AG04450 (cell line): Measurements from ENCODE around the gene EPHA6. TPM values are rescaled to one million over a fixed set of nuclear protein-coding genes. Genes with fewer than 3 reads are reported as not detected.
"Not testable (repeated sequence)": the region's sequence is repeated elsewhere in the genome, so short reads cannot be mapped to it uniquely, and the experiment has no call there.

Source experiments
- CTCF ChIA-PET: fragments of 300-600, 350-600 bp; formaldehyde crosslinking; extraction: SDS; loops from one replicate; lab custom pipeline; 2022; ENCODE audit warnings: antibody characterized with exemption, inconsistent platforms; lab: Charles Lee
- POLR2A ChIA-PET: fragments of 350-600 bp; formaldehyde crosslinking; extraction: SDS; loops from one replicate; lab custom pipeline; 2021; ENCODE audit warnings: antibody characterized with exemption, inconsistent platforms; lab: Yijun Ruan, JAX
- DNase-seq: peaks from one replicate; pipeline ENCODE4 v3.0.0-alpha.2; 2011; ENCODE audit warnings: low read depth, low spot score
- H3K27ac ChIP-seq: one replicate; pipeline ENCODE4 v1.5.1; 2012; ENCODE audit warnings: low read depth, low read length, control low read depth
- H3K27me3 ChIP-seq: one replicate; pipeline ENCODE4 v1.6.0; 2012; ENCODE audit warnings: low read length; ENCODE audit not compliant: control insufficient read depth, insufficient read depth
- H3K4me3 ChIP-seq: 2 replicates; pipeline ENCODE4 v1.5.1; 2011; ENCODE audit warnings: mild to moderate bottlenecking, low read depth, low read length, control low read depth
- H3K9me3 ChIP-seq: 2 replicates; pipeline ENCODE4 v1.5.1; 2012; ENCODE audit warnings: low read length; ENCODE audit not compliant: control insufficient read depth, insufficient read depth
- polyA plus RNA-seq: library from polyadenylated mRNA; depleted of rRNA; stranded (reverse); fragments of >200 nt; gene quantifications from 2 replicates; pipeline ENCODE4 v1.2.3, GENCODE V29; 2011
- TF ChIP-seq, protein P1 (sequence below): IDR thresholded peaks from 2 replicates; pipeline ENCODE4 v1.5.1; 2011; ENCODE audit warnings: low read depth, low read length, control low read depth, inconsistent platforms

The EPHA6 gene
- polyA plus RNA-seq, 1 experiment = not detected

DNA sequence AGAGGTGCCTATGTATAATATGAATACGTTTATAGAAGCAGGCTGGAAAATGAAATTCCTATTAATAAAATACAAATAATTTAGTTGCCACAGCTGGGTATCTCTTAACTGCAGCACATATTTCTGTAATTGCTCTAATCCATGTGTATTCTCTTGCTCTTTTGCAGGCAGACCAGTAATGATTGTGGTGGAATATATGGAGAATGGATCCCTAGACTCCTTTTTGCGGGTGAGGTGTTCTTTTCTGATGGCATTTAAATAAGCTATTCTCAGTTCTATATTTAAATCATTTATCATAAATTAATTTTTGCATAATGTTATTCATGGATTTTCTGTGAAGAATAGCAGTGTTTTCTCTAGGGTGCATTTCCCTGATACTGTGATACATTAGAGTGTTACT lies 796.2 kb downstream of the EPHA6 start:
- Histone ChIP-seq H3K4me3 (no peak overlapping the region), H3K27ac (no peak overlapping the region), H3K9me3 (peaks cover 7% of the 10 kb centered on the region; the same call in 1 of the 2 replicates), H3K27me3 (no peaks in the 10 kb centered on the region)
- TF ChIP-seq, protein P1, sequence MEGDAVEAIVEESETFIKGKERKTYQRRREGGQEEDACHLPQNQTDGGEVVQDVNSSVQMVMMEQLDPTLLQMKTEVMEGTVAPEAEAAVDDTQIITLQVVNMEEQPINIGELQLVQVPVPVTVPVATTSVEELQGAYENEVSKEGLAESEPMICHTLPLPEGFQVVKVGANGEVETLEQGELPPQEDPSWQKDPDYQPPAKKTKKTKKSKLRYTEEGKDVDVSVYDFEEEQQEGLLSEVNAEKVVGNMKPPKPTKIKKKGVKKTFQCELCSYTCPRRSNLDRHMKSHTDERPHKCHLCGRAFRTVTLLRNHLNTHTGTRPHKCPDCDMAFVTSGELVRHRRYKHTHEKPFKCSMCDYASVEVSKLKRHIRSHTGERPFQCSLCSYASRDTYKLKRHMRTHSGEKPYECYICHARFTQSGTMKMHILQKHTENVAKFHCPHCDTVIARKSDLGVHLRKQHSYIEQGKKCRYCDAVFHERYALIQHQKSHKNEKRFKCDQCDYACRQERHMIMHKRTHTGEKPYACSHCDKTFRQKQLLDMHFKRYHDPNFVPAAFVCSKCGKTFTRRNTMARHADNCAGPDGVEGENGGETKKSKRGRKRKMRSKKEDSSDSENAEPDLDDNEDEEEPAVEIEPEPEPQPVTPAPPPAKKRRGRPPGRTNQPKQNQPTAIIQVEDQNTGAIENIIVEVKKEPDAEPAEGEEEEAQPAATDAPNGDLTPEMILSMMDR = no peak
- no peak for DNase-seq
- POLR2A ChIA-PET = no interaction called here
- CTCF ChIA-PET = no interaction called here

DNA sequence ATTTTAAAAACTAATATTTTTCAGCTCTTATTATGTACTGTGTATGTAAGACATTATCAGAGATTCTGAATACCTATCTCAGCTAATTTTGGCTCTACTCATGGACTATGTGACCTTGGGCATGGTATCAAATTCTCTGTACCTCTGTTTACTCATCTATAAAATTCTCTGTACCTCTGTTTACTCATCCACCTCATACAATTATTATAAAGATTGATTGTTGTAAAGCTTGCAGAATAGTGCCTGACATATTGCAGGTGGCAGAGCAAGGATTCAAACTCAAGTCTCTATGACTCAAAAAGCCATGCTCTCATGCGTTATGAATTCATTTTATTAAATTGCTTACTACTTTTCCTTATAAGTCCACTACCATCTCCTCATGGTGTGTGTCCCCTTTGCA lies 798.2 kb downstream of the EPHA6 start:
- Histone ChIP-seq H3K4me3 (no peak overlapping the region), H3K27ac (no peak overlapping the region), H3K9me3 (peaks cover 11% of the 10 kb centered on the region; the same call in 1 of the 2 replicates), H3K27me3 (no peaks in the 10 kb centered on the region)
- POLR2A ChIA-PET = no interaction called here
- CTCF ChIA-PET = interaction anchor here (1.0 kb wide), 1 partner anchor 107 kb away, joined by 3 read pairs; no protein-coding TSS in a partner anchor
- TF ChIP-seq, protein P1 = no peak
- no peak for DNase-seq

DNA sequence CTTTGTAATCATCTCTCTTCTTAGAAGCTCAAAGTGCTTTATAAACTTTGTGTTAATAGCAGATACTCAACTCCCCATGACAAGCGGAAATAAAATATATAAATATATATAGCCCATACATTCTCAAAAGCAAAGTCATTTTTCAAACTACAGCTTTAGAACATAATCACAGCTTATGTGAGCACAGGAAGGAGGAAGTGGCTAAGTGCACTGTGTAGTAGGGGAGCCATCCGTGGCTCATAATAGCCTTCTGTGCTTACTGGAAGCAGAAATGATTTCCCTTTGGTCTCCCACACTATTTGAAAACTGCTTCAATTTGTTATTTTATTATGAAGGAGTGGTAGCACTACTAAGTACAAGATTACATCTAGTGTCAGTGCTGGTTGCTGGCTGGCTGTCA lies 798.7 kb downstream of the EPHA6 start:
- ChIA-PET CTCF (interaction anchor here (1.0 kb wide), 1 partner anchor 106 kb away, joined by 3 read pairs; no protein-coding TSS in a partner anchor), POLR2A (no interaction called here)
- Histone ChIP-seq H3K27ac (no peak overlapping the region), H3K9me3 (peaks cover 11% of the 10 kb centered on the region; the same call in 1 of the 2 replicates), H3K4me3 (no peak overlapping the region), H3K27me3 (no peaks in the 10 kb centered on the region)
- no peak for DNase-seq
- TF ChIP-seq, protein P1 = no peak

DNA sequence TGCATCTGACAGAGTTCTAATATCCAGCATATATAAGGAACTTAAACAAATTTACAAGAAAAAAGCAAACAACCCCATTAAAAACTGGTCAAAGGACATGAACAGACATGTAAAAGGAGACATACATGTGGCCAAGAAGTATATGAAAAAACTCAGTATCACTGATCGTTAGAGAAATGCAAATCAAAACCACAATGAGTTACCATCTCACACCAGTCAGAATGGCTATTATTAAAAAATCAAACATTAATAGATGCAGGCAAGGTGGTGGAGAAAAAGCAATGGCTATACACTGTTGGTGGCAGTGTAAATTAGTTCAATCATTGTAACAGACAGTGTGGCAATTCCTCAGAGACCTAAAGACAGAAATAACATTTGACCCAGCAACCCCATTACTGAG lies 806.1 kb downstream of the EPHA6 start:
- CTCF ChIA-PET, H3K9me3 ChIP-seq, POLR2A ChIA-PET, H3K4me3 ChIP-seq, H3K27me3 ChIP-seq, H3K27ac ChIP-seq, DNase-seq: not testable (repeated sequence)

DNA sequence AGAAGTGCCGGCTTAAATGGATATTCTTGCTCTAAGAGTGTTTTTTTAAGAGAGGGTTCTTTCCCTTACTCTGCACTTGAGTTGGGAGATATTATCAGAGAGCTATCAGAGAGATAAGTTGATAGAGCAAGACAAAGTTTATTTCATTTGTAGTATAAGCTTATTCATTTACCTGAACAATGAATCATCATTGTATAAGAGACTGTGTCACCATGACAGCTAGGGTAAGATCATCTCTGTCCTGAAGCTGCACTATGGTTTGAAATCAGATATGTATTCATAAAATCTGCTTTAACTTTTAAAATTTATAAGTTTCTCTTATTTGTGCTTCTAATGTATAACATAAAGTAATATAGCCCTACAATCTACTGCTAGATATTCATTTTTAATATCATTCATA lies 822.1 kb downstream of the EPHA6 start:
- POLR2A ChIA-PET = no interaction called here
- Histone ChIP-seq H3K9me3 (peaks cover 4% of the 10 kb centered on the region; the same call in 1 of the 2 replicates), H3K4me3 (no peak overlapping the region), H3K27me3 (no peaks in the 10 kb centered on the region), H3K27ac (no peak overlapping the region)
- TF ChIP-seq, protein P1 = no peak
- DNase-seq = no peak
- CTCF ChIA-PET = no interaction called here
